H1 (cell line): ENCODE data around the gene MYO1D. TPM values are rescaled to one million over a fixed set of nuclear protein-coding genes. Genes with fewer than 3 reads are reported as not detected.

ENCODE experiments used
- CTCF ChIA-PET: fragments of 300-600 bp; sonication (Branson Sonifier 250); formaldehyde crosslinking; loops from one replicate; lab custom pipeline; 2021; ENCODE audit not compliant: partially characterized antibody; lab: Charles Lee
- POLR2A ChIA-PET: fragments of 300-600 bp; sonication (Branson Sonifier 250); formaldehyde crosslinking; loops from one replicate; lab custom pipeline; 2021; ENCODE audit warnings: inconsistent platforms; ENCODE audit not compliant: partially characterized antibody; lab: Charles Lee
- DNase-seq, 2 experiments: peaks; one replicate each; pipeline versions ENCODE4 v3.0.0 to v3.0.0-alpha.2; 2010 to 2022; ENCODE audit warnings: low spot score in 2 of 2, low read depth in 1 of 2, mixed read lengths in 1 of 2
- FAIRE-seq: peaks from 2 replicates; lab custom pipeline; 2011; peaks lifted over from hg19 to GRCh38; lab: Jason Lieb, UNC
- H2AFZ ChIP-seq: 2 replicates; pipeline ENCODE4 v1.8.1; 2012; ENCODE audit warnings: low read length, inconsistent platforms
- H2AK5ac ChIP-seq: 2 replicates; pipeline ENCODE4 v1.6.1; 2013; ENCODE audit warnings: low read depth, low read length
- H2BK120ac ChIP-seq: replicated peaks from 2 replicates; pipeline ENCODE3; 2013; ENCODE audit warnings: low read depth, low read length, inconsistent platforms
- H2BK12ac ChIP-seq: 2 replicates; pipeline ENCODE4 v1.6.1; 2013; ENCODE audit warnings: low read depth, low read length
- H2BK15ac ChIP-seq: 2 replicates; pipeline ENCODE4 v1.6.1; 2013; ENCODE audit warnings: low read length
- H2BK20ac ChIP-seq: 2 replicates; pipeline ENCODE4 v1.6.1; 2013; ENCODE audit warnings: low read length
- H2BK5ac ChIP-seq: 2 replicates; pipeline ENCODE4 v1.6.1; 2013; ENCODE audit warnings: low read depth, low read length
- H3K14ac ChIP-seq: 2 replicates; pipeline ENCODE4 v1.6.1; 2013; ENCODE audit warnings: inconsistent platforms; ENCODE audit not compliant: insufficient read length
- H3K18ac ChIP-seq: 2 replicates; pipeline ENCODE4 v1.6.1; 2013; ENCODE audit warnings: low read length; ENCODE audit errors: extremely low read depth
- H3K23ac ChIP-seq: 2 replicates; pipeline ENCODE4 v1.6.1; 2013; ENCODE audit warnings: inconsistent platforms; ENCODE audit not compliant: insufficient read length
- H3K23me2 ChIP-seq: 2 replicates; pipeline ENCODE4 v1.6.1; 2013; ENCODE audit warnings: low read depth, low read length
- H3K27ac ChIP-seq: 2 replicates; pipeline ENCODE4 v1.6.1; 2011; ENCODE audit warnings: low read depth, low read length, inconsistent platforms
- H3K27me3 ChIP-seq, 4 experiments: replicated peaks in 1 of 4; 1 replicate in 1 of 4; 2 replicates in 3 of 4; pipeline versions ENCODE4 v1.6.1 to v1.8.1; 2011 to 2013; ENCODE audit warnings: low read length in 3 of 4, mild to moderate bottlenecking in 3 of 4, inconsistent platforms in 2 of 4, mixed read lengths in 2 of 4, moderate library complexity in 1 of 4; ENCODE audit not compliant: control insufficient read depth in 3 of 4, insufficient read depth in 3 of 4; ENCODE audit errors: extremely low read depth in 1 of 4
- H3K36me3 ChIP-seq, 4 experiments: 2 replicates each; pipeline versions ENCODE4 v1.6.1 to v1.8.1; 2011 to 2013; ENCODE audit warnings: mild to moderate bottlenecking in 4 of 4, low read length in 3 of 4, moderate library complexity in 2 of 4, control low read depth in 1 of 4, inconsistent platforms in 1 of 4; ENCODE audit not compliant: insufficient read depth in 4 of 4, control insufficient read depth in 2 of 4
- H3K4ac ChIP-seq: replicated peaks from 2 replicates; pipeline ENCODE3; 2013; ENCODE audit warnings: low read length, low read depth, mixed read lengths, inconsistent platforms; ENCODE audit not compliant: insufficient read length
- H3K4me1 ChIP-seq, 4 experiments: replicated peaks in 1 of 4; 1 replicate in 1 of 4; 2 replicates in 3 of 4; pipeline versions ENCODE4 v1.6.1 to v1.8.1; 2011 to 2013; ENCODE audit warnings: low read length in 3 of 4, inconsistent platforms in 2 of 4, mixed read lengths in 1 of 4; ENCODE audit not compliant: insufficient read depth in 4 of 4, control insufficient read depth in 3 of 4
- H3K4me2 ChIP-seq, 2 experiments: 2 replicates each; pipeline versions ENCODE4 v1.6.1 to v1.8.1; 2011 to 2013; ENCODE audit warnings: low read depth in 2 of 2, low read length in 2 of 2, control low read depth in 1 of 2, inconsistent platforms in 1 of 2, mild to moderate bottlenecking in 1 of 2; ENCODE audit not compliant: insufficient read depth in 1 of 2
- H3K4me3 ChIP-seq, 4 experiments: fragments of 200-600, 300-600 bp in 1 of 4; sonication (generic), shearing (Covaris generic), sonication (Bioruptor Twin) in 1 of 4; 2 replicates each; pipeline versions ENCODE4 v1.5.1 to v1.8.1; 2011 to 2016; ENCODE audit warnings: low read length in 4 of 4, low read depth in 3 of 4, control low read depth in 2 of 4, inconsistent platforms in 2 of 4, mild to moderate bottlenecking in 2 of 4, mixed read lengths in 1 of 4, moderate library complexity in 1 of 4; ENCODE audit not compliant: insufficient read depth in 2 of 4; ENCODE audit errors: extremely low read depth in 1 of 4
- H3K56ac ChIP-seq: replicated peaks from 2 replicates; pipeline ENCODE3; 2013; ENCODE audit warnings: low read depth, mild to moderate bottlenecking, mixed read lengths, low read length, inconsistent platforms; ENCODE audit not compliant: insufficient read length
- H3K79me1 ChIP-seq: 2 replicates; pipeline ENCODE4 v1.6.1; 2013; ENCODE audit warnings: low read depth, low read length, control low read depth
- H3K79me2 ChIP-seq, 2 experiments: 2 replicates each; pipeline versions ENCODE4 v1.6.1 to v1.8.1; 2012 to 2013; ENCODE audit warnings: low read length in 2 of 2, mild to moderate bottlenecking in 2 of 2, inconsistent platforms in 1 of 2; ENCODE audit not compliant: insufficient read depth in 2 of 2, control insufficient read depth in 1 of 2
- H3K9ac ChIP-seq, 4 experiments: replicated peaks in 1 of 4; 1 replicate in 1 of 4; 2 replicates in 3 of 4; pipeline versions ENCODE4 v1.6.1 to v1.8.1; 2011 to 2013; ENCODE audit warnings: low read depth in 3 of 4, low read length in 3 of 4, control low read depth in 2 of 4, mild to moderate bottlenecking in 2 of 4, moderate library complexity in 2 of 4, inconsistent platforms in 1 of 4; ENCODE audit errors: extremely low read depth in 1 of 4
- H3K9me3 ChIP-seq, 2 experiments: 2 replicates each; pipeline versions ENCODE4 v1.6.1 to v1.8.1; 2012 to 2013; ENCODE audit warnings: mild to moderate bottlenecking in 2 of 2, moderate library complexity in 2 of 2, control low read depth in 1 of 2, inconsistent platforms in 1 of 2, low read depth in 1 of 2, low read length in 1 of 2, mixed read lengths in 1 of 2; ENCODE audit not compliant: insufficient read depth in 2 of 2
- H4K20me1 ChIP-seq, 2 experiments: replicated peaks in 1 of 2; 2 replicates each; pipeline versions ENCODE3 to v1.8.1; 2011 to 2013; ENCODE audit warnings: inconsistent platforms in 2 of 2, low read length in 2 of 2, mild to moderate bottlenecking in 1 of 2; ENCODE audit not compliant: insufficient read depth in 2 of 2, control insufficient read depth in 1 of 2
- H4K5ac ChIP-seq: 2 replicates; pipeline ENCODE4 v1.6.1; 2013; ENCODE audit warnings: low read length, low read depth, mixed read lengths, inconsistent platforms; ENCODE audit not compliant: insufficient read length
- H4K8ac ChIP-seq: 2 replicates; pipeline ENCODE4 v1.8.0; 2013; ENCODE audit warnings: mild to moderate bottlenecking, moderate library complexity, low read length, inconsistent platforms; ENCODE audit not compliant: insufficient read depth; ENCODE audit errors: extremely low read depth
- H4K91ac ChIP-seq: replicated peaks from 2 replicates; pipeline ENCODE3; 2013; ENCODE audit warnings: low read length, mixed read lengths, inconsistent platforms; ENCODE audit not compliant: insufficient read length
- ATF2 ChIP-seq: IDR thresholded peaks from 2 replicates; pipeline ENCODE4 v1.6.1; 2012; ENCODE audit warnings: low read length, inconsistent platforms
- BACH1 ChIP-seq: IDR thresholded peaks from 2 replicates; pipeline ENCODE4 v1.6.1; 2012; ENCODE audit warnings: low read length, improper control_type of control experiment
- BCL11A ChIP-seq, 2 experiments: IDR thresholded peaks; one replicate each; pipeline ENCODE4 v1.6.1; 2011; ENCODE audit warnings: low read depth in 2 of 2, low read length in 2 of 2, mild to moderate bottlenecking in 2 of 2
- CEBPB ChIP-seq: IDR thresholded peaks from 2 replicates; pipeline ENCODE4 v1.6.1; 2012; ENCODE audit warnings: low read depth, low read length
- CHD1 ChIP-seq: IDR thresholded peaks from 2 replicates; pipeline ENCODE4 v1.6.1; 2012; ENCODE audit warnings: low read depth, low read length, improper control_type of control experiment
- E2F6 ChIP-seq: IDR thresholded peaks from 2 replicates; pipeline ENCODE4 v1.6.1; 2012; ENCODE audit warnings: inconsistent platforms
- KDM5A ChIP-seq: fragments of 200-600 bp; IDR thresholded peaks from 2 replicates; pipeline ENCODE4 v1.7.1; 2012; ENCODE audit warnings: mild to moderate bottlenecking, low read length, inconsistent platforms, mixed read lengths
- RNF2 ChIP-seq: fragments of 200-900, 300-1000 bp; sonication (generic); IDR thresholded peaks from 2 replicates; pipeline ENCODE4 v1.7.1; 2016; ENCODE audit warnings: borderline replicate concordance, low read depth, mild to moderate bottlenecking, antibody characterized with exemption, low read length; ENCODE audit not compliant: poor library complexity, severe bottlenecking; ENCODE audit errors: missing control alignments
- SIRT6 ChIP-seq: IDR thresholded peaks from one replicate; pipeline ENCODE4 v1.7.1; 2012; ENCODE audit warnings: low read length, inconsistent platforms
- SUZ12 ChIP-seq: fragments of 200-600 bp; sonication (generic); IDR thresholded peaks from 2 replicates; pipeline ENCODE4 v1.6.1; 2012; ENCODE audit warnings: mild to moderate bottlenecking, inconsistent platforms, low read length, moderate library complexity, mixed read lengths
- TAF7 ChIP-seq: optimal IDR thresholded peaks from 2 replicates; pipeline ENCODE3; 2011; ENCODE audit warnings: low read depth, mild to moderate bottlenecking, inconsistent platforms, low read length, moderate library complexity, borderline replicate concordance
- TEAD4 ChIP-seq: IDR thresholded peaks from 2 replicates; pipeline ENCODE4 v1.6.1; 2012; ENCODE audit warnings: low read depth, low read length, inconsistent platforms, mixed read lengths
- WGBS, 2 experiments: shearing (Covaris generic) in 1 of 2; methylation state at CpG; one replicate each; pipeline versions ENCODE4 v1.1.6 to v1.1.7; 2013 to 2015; ENCODE audit warnings: low lambda C conversion rate in 2 of 2, mixed read lengths in 2 of 2, inconsistent platforms in 1 of 2, low coverage in 1 of 2, missing lambda C conversion rate in 1 of 2; ENCODE audit not compliant: insufficient replicate concordance in 2 of 2, insufficient coverage in 1 of 2, insufficient read length in 1 of 2; ENCODE audit errors: extremely low coverage in 1 of 2, missing lambda C conversion rate in 1 of 2; 5-methylcytosine and 5-hydroxymethylcytosine counted together
- polyA plus RNA-seq, 7 experiments: library from polyadenylated mRNA; depleted of rRNA in 3 of 7; stranded (reverse) in 5 of 7; unstranded in 2 of 7; fragments of >200 nt in 5 of 7; fragments of 200-250 nt in 2 of 7; gene quantifications; 1 replicate in 5 of 7; 2 replicates in 1 of 7; 4 replicates in 1 of 7; pipeline versions ENCODE4 v1.2.1 to v1.2.3, GENCODE V29; 2011 to 2013; ENCODE audit warnings: missing spikeins in 2 of 7, mixed read lengths in 2 of 7
- total RNA-seq: library from RNA; stranded (reverse); fragmentation: NEBNext Ultra II Directional; extraction: Animal tissue kit (Norgen Biotek cat#: 25700); gene quantifications from 2 replicates; pipeline ENCODE4 v1.2.1, GENCODE V29; 2021

The MYO1D gene
- total and polyA plus RNA-seq, 2 of the 8 experiments (the other 6 are each of a cell fraction or from before 2014, with no cell fraction given): 6.5 to 25.4 TPM

- DNase-seq (no peak), FAIRE-seq (no peak)
- Histone ChIP-seq H3K4me2 (no peak overlapping the region), H4K20me1 (peaks cover 0 to 2% of the 10 kb centered on the region in 2 experiments), H3K18ac (no peak overlapping the region), H3K9me3 (no peaks in the 10 kb centered on the region), H4K5ac (no peak overlapping the region), H3K4ac (no peak overlapping the region), H3K4me1 (no peaks in the 10 kb centered on the region), H2BK12ac (no peak overlapping the region), H3K79me1 (no peaks in the 10 kb centered on the region; the same call in 1 of the 2 replicates), H3K23ac (no peak overlapping the region), H3K27me3 (no peaks in the 10 kb centered on the region), H3K14ac (no peak overlapping the region), H4K8ac (no peak overlapping the region), H2BK15ac (no peak overlapping the region), H3K4me3 (no peak overlapping the region), H2AFZ (no peak overlapping the region), H3K36me3 (no peaks in the 10 kb centered on the region), H2BK20ac (no peak overlapping the region), H3K27ac (no peak overlapping the region), H3K9ac (no peak overlapping the region), H3K79me2 (no peaks in the 10 kb centered on the region), H2BK120ac (no peak overlapping the region), H3K23me2 (no peaks in the 10 kb centered on the region), H3K56ac (no peak overlapping the region), H2AK5ac (no peak overlapping the region), H2BK5ac (no peak overlapping the region), H4K91ac (no peak overlapping the region)
- POLR2A ChIA-PET: interaction anchor here (0.6 kb wide), 1 partner anchor 11 kb away, joined by 3 read pairs; no protein-coding TSS in a partner anchor
- WGBS, 2 experiments: 85% methylated on average over 3 of the region's 3 CpGs; no CpG with 5 or more reads in 1 of the 2 experiments
- CTCF ChIA-PET: interaction anchor here (1.4 to 1.6 kb wide), 2 partner anchors 18 to 69 kb away, joined by 3 to 7 read pairs; partner anchors contain the start of gene MYO1D
- TF ChIP-seq TAF7 (no peak), BCL11A (IDR thresholded peaks at IDR 0.05; ENCODE audit: low read depth in 2 of 2, low read length in 2 of 2) (no peak), RNF2 (no peak), CEBPB (no peak), SIRT6 (no peak), ATF2 (no peak), CHD1 (no peak), E2F6 (no peak), BACH1 (no peak), SUZ12 (no peak), TEAD4 (no peak), KDM5A (no peak)
Measured at GRCh38 chr17:32807577-32807976, 69.3 kb downstream of the MYO1D start.
